Erythroblast (primary cell): ENCODE data around the gene HNRNPAB.

ENCODE experiments used
- GATA1 ChIP-seq: IDR thresholded peaks from 2 replicates; pipeline ENCODE4 v1.6.1; 2011; ENCODE audit warnings: low read depth, mild to moderate bottlenecking, control low read depth, low read length, moderate library complexity
- POLR2A ChIP-seq: IDR thresholded peaks from 2 replicates; pipeline ENCODE4 v1.6.1; 2011; ENCODE audit warnings: mild to moderate bottlenecking, low read length

DNA sequence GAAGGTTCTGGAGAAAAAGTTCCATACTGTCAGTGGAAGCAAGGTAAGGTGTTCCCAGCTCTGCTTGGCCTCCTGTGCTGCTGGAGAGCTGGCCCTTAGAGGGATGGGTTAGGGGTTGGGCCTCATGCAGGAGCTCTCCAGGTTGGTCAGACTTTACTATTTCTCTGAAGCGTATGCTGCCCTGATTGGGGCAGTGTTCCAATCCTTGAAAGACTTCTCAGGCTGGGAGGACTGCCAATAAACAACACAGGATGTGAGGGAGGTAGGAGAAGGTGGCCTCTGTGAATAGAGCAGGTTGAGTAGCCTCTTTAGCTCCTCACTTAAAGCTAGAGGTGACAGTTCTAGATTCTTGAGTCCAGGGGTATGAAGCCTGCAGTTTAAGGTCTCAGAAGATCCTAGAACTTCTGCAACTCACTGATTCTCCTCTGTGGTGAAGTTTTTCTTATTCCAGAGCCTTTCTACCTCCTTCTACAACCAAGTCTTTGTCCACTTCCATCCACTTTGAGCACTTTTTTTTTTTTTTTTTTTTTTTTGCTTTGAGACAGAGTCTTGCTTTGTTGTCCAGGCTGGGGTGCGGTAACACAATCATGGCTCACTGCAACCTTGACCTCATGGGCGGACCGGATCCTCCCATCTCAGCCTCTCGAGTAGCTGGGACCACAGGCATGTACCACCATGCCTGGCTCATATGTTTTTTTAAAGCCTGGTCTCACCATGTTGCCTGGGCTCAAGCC lies 3.0 kb downstream of the HNRNPAB start:
- no peak for TF ChIP-seq POLR2A
- no peak for TF ChIP-seq GATA1
